MM.1S (cell line): ENCODE results near the gene S100A8.

Source experiments
- EZH2 ChIP-seq: fragments of 300-600 bp; sonication (generic); optimal IDR thresholded peaks from 2 replicates; pipeline ENCODE3; 2017; ENCODE audit warnings: low read depth, mild to moderate bottlenecking, antibody characterized with exemption, low read length, mixed read lengths
- EZH2phosphoT487 ChIP-seq: fragments of 300-600 bp; sonication (generic); IDR thresholded peaks from 2 replicates; pipeline ENCODE4 v1.6.1; 2018; ENCODE audit warnings: antibody characterized with exemption, low read length
- TF ChIP-seq, protein P1 (sequence below): fragments of 300-600 bp; sonication (generic); IDR thresholded peaks from 2 replicates; pipeline ENCODE4 v1.5.1; 2016; ENCODE audit warnings: antibody characterized with exemption, low read length, mixed read lengths

DNA sequence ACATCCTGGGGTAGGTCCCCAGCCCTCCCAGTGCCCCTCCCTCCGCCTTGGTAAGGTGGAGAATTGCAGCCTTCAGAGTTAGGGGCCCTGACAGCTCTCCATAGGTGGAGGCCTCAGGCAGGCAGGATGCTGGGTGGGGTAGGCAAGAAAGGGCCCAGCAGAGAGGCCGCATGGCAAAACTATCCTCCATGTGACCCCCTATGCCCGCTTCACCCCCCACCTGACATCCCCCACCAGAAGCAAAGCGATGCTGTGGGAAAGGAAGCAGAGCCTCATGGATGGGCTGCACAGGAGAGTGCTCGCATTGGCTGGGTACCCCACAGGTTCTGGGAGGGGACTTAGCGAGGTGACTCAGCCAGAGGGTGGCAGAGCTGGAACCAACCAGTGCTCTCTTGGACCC, 31.6 kb downstream of the S100A8 start:
- TF ChIP-seq EZH2: no peak
- TF ChIP-seq, protein P1, sequence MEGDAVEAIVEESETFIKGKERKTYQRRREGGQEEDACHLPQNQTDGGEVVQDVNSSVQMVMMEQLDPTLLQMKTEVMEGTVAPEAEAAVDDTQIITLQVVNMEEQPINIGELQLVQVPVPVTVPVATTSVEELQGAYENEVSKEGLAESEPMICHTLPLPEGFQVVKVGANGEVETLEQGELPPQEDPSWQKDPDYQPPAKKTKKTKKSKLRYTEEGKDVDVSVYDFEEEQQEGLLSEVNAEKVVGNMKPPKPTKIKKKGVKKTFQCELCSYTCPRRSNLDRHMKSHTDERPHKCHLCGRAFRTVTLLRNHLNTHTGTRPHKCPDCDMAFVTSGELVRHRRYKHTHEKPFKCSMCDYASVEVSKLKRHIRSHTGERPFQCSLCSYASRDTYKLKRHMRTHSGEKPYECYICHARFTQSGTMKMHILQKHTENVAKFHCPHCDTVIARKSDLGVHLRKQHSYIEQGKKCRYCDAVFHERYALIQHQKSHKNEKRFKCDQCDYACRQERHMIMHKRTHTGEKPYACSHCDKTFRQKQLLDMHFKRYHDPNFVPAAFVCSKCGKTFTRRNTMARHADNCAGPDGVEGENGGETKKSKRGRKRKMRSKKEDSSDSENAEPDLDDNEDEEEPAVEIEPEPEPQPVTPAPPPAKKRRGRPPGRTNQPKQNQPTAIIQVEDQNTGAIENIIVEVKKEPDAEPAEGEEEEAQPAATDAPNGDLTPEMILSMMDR: no peak
- no peak for TF ChIP-seq EZH2phosphoT487
